CD4-positive, alpha-beta T cell treated with Interleukin-17A for 4 hours (primary cell): ENCODE data around the gene HBM.
"Not testable (repeated sequence)": the region's sequence is repeated elsewhere in the genome, so short reads cannot be mapped to it uniquely, and the experiment has no call there.

ENCODE experiments used
- DNase-seq: peaks from one replicate; pipeline ENCODE4 v3.0.0-alpha.2; 2020; ENCODE audit warnings: mixed read lengths

HBM gene

DNA sequence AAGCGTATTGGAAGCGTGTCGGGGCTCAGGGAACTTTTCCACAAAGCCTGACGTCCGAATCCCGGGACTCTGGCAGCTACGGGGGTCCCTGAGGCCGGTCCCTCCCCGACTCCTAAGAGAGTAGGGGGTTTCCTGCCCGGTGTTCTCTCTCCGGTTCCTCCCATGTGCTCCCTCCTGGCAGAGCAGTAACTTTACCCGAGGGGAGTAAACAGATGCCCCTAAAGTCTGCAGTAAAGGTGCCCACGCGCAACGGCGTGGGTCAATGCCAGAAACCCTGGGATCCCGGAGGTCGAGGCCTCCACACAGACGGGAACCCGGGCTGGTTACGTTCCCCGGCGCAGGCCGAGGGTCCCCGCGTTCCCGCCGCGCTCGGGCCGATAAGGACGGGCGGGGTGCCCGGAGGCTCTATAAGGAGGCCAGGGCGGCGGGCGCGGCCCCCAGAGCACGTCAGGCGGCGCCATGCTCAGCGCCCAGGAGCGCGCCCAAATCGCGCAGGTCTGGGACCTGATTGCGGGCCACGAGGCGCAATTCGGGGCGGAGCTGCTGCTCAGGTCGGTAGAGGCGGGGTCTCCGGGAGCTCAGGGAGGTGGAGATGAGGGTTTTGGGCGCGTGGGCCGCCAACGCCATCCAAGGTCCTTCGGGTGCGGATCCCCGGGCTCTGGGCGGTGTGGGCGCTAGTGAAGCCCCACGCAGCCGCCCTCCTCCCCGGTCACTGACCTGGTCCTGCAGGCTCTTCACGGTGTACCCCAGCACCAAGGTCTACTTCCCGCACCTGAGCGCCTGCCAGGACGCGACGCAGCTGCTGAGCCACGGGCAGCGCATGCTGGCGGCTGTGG is at the start of gene HBM:
Gene HBM (plus strand): TSS at position 440 of the 836 bp plus-strand sequence. CDS start 20 bp downstream, at position 460.
- no peak for DNase-seq

DNA sequence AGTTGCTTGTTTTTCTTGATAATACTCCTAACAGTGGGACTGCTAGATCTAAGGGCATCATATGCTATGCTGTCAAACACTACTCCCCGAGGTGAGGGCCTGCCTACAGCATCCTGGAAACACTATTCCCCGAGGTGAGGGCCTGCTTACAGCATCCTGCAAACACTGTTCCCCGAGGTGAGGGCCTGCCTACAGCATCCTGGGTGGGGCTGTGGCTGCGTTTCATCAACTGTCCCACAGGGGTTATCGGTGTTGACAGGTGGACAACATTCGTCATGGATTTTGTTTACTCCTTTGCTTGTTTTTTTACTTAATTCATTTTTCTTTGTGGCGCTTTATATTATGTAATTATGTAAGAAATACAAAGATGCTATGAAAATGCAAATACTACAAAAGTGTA is 49.8 kb upstream of the HBM start:
- no peak for DNase-seq

- peak; percentile 80 for DNase-seq
Measured at GRCh38 chr16:117379-118365, 48.1 kb upstream of the HBM start.

- no peak for DNase-seq
Measured at GRCh38 chr16:118857-119256, 46.9 kb upstream of the HBM start.

GRCh38 chr16:119295-119694 is 46.5 kb upstream of the HBM start:
- no peak for DNase-seq

DNA sequence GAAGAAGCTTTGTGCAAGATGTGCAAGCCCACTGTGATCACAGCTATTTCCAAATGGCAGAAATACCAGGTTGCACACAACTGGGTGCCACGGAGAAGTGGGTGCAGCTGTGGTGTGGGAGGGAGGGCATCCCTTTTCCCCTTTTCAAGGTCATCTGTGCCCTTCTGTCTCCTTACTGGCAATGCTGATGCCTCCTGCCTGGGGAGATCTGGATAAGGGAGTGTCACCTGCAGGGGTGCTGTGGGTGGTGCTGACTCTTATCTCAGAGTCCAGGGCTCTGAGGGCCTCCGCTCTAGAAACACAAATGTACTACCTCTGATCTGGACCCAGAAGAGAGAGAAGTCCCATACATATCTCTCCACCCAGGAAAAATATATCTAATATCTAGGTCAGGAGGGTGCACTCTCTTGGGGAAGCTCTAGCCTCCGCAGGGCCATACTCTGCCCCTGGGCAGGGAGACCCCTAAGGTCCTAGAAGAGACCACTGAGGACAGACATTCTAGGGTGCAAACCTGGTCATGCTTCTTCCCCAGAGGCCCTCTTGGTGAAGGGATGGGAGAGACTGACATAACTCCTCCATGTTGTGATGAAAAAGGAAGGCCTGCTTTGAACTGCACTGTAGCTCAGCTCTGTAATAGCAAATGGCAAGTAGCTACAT is 45.8 kb upstream of the HBM start:
- DNase-seq: no peak

GRCh38 chr16:120756-121155 is 45.0 kb upstream of the HBM start:
- no peak for DNase-seq

GRCh38 chr16:122361-122760 is 43.4 kb upstream of the HBM start:
- no peak for DNase-seq

GRCh38 chr16:123558-124350 is 42.0 kb upstream of the HBM start:
- not testable (repeated sequence) for DNase-seq

GRCh38 chr16:125011-125410 is 40.8 kb upstream of the HBM start:
- no peak for DNase-seq

DNA sequence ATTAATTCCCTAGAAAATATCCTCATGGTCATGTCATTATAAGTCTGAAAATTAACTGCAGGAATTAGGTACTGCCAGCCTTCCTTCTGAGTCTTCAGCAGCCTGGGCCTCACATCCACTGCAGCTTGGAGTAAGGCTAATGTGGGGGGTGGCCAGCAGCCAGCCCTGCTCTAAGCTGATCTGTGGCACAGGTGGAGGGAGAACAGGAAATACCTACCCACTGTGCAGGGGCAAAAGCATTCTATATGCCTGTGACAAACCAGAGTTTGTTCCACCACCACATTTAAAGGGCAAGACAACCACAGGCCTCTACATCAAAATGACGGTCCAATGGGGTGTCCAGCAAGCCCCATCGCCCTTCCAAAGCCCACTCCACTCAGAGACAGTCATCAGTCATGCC is 36.7 kb upstream of the HBM start:
- DNase-seq: no peak

DNA sequence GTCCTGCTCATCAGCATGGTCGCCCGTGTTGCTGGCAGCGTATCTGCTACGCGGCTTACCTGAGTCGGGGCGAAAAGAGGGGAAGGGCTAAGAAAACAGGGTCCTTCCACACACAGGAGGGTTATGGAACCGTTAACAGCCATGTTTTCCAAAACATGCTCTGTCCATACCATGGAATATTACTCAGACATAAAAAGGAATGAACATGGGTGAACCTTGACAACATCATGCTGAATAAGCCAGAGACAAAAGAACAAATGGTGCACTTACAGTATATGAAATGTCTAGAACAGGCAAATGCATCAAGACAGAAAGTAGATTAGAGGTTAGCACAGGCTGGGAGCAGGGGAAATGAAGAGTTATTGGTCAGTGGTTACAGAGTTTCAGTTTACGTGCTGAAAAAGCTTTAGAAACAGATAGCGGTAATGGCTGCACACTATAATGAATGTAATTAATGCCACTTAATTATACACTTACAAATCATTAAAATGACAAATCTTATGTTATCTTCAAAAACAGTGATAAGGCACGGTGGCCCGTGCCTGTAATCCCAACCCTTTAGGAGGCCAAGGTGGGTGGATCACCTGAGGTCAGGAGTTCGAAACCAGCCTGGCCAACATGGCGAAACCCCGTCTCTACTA is 35.1 kb upstream of the HBM start:
- no peak for DNase-seq

DNA sequence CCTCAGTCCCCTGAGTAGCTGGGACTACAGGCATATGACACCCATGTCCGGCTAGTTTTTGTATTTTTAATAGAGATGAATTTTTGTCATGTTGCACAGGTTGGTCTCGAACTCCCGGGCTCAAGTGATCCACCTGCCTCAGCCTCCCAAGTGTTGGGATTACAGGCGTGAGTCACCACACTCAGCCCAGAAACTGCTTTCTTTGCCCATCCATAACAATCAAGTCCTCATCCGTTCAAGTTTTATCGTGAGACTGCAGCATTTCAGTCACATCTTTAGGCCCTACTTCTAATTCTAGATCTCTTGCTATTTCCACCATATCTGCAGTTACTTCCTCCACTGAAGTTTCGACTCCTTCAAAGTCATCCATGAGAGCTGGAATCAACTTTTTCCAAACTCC is 33.7 kb upstream of the HBM start:
- DNase-seq: no peak

DNA sequence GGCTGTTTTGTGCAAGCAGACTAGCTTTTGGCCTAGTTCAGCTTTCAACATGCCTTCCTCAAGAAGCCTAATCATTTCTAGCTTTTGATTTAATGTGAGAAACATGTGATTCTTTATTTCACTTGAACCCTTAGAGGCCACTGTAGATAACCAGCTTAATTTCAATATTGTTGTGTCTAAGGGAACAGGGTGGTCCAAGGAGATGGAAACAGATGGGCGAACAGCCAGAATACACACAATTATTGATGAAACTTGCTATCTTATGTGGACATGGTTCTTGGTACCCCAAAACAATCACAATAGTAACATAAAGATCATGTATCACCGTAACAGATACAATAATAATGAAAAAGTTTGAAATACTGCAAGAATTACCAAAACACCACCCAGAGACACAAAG is 32.1 kb upstream of the HBM start:
- no peak for DNase-seq

- DNase-seq: peak; percentile 31
Measured at GRCh38 chr16:138049-138417, 27.7 kb upstream of the HBM start.

DNA sequence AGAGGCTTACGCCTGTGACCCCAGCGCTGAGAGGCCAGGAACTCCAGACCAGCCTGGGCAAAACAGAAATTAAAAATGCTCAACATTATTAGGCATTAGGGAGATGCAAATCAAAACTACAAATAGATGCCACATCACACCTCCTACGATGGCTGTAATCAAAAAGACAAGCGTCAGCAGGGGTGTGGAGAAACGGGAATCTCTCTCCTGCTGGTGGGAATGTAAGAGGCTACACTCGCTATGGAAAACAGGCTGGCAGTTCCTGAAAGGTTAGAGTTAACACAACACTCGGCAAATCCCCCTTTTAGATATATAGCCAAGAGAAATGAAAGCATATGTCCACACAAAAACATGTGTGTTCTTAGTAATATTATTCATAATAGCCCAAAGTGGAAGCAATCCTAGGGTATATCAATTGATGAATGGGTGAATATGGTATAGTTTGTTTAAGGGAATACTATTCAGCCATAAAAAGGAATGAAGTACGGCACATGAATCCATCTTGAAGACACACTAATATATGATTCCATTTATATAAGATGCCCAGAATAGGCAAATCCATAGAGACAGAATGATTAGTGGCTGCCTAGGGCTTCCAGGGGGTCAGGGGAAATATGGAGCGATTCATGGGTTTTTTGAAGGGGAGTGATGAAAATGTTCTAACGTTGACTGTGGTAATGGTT is 25.5 kb upstream of the HBM start:
- DNase-seq: no peak

DNA sequence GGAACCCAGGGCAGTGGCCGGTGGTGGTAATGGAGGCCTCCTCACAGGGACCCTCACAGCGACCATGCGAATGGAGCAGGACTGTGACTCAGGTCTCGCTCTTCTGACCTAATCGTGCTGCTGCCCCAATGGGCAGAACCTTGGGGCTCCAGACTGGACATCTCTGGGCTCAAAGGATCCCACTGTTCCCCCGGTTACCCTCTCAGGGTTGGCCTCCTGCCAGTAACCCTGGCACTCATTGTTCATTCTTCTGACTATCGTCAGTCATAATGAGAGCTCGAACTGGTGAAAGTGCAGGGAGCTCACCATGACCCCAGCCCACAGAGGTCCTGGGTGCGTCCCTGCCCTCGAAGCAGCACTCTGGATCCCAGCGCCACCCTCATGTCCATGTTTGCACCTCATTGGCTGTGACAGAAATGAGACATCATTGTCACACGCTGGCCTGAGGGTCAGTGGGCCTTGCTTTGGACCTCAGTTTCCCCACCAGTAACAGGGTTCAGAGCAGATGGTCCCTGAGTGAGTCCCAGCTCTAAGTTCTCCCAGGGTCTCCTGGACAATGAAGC is 23.3 kb upstream of the HBM start:
- no peak for DNase-seq

- no peak for DNase-seq
Measured at GRCh38 chr16:143047-143446, 22.7 kb upstream of the HBM start.

GRCh38 chr16:143456-143855 is 22.3 kb upstream of the HBM start:
- no peak for DNase-seq

- no peak for DNase-seq
Measured at GRCh38 chr16:144797-145252, 21.0 kb upstream of the HBM start.

DNA sequence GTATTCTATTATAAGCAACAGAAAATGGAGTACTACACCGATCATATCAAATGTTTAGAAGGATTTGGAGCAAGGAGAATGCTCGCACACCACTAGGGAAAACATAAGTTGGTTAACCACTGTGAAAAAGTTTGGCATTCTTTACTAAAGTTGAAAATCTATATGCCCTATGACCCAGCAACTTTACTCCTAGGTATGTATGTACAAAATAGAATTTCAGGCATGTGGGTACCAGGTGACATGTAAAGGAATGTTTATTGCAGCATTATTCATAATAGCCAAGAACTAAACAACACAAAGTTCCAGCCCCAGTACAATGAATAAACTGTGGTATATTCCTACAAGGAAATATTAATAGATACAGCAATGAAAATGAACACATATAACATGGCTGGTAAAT is 19.1 kb upstream of the HBM start:
- no peak for DNase-seq
